NB4 (cell line): ENCODE data around the gene DLX1.
"Not testable (repeated sequence)": the region's sequence is repeated elsewhere in the genome, so short reads cannot be mapped to it uniquely, and the experiment has no call there.

Experiments used
- DNase-seq: peaks from one replicate; pipeline ENCODE4 v3.0.0; 2010; ENCODE audit warnings: low read depth
- H3K4me3 ChIP-seq: one replicate; pipeline ENCODE4 v1.5.1; 2011; ENCODE audit warnings: mild to moderate bottlenecking, low read depth, low read length, moderate library complexity
- CTCF ChIP-seq: IDR thresholded peaks from one replicate; pipeline ENCODE4 v1.5.1; 2012; ENCODE audit warnings: low read depth, low read length
- MYC ChIP-seq: IDR thresholded peaks from 2 replicates; pipeline ENCODE4 v1.6.1; 2011; ENCODE audit warnings: low read depth, low read length
- POLR2A ChIP-seq: IDR thresholded peaks from 2 replicates; pipeline ENCODE4 v1.6.1; 2011; ENCODE audit warnings: mild to moderate bottlenecking; ENCODE audit not compliant: insufficient read length; ENCODE audit errors: extremely low read depth
- TF ChIP-seq, protein P1 (sequence below): IDR thresholded peaks from 2 replicates; pipeline ENCODE4 v1.6.1; 2011; ENCODE audit warnings: low read depth, low read length

The DLX1 gene

DNA sequence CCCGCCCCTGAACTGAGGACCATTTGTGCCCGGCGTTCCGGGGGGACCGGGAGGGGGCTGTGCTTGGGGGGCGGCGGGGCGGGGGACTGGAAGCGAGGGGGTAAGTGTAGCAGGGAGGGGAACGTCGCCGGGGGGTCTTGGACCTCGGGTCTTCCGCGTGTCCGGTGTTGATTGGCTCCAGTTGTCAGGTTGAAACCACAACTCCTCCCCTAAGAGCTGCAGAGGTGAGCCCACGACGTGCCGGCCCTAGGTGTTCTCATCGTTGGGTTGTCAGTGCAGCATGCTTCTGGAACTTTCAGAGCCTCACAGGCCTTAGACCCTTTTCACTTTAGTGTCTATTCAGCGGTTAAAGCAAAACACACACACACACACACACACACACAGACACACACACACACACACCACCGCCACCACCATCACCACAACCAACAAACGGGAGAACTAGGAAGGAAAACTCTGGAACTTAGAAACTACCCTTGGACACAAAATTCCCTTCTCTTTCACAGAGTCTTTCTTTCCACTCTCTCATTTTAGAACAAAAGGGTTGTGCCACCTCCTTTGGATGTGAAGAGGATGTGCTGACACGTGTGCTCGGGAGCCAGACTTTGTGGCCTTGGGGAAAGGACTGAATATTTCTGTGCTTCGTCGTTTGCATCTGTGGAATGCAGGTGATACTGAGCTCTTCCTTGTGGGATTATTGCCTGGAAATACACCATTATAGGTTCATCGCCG is 24.1 kb downstream of the DLX1 start:
- H3K4me3 ChIP-seq: no peak overlapping the region
- TF ChIP-seq, protein P1, sequence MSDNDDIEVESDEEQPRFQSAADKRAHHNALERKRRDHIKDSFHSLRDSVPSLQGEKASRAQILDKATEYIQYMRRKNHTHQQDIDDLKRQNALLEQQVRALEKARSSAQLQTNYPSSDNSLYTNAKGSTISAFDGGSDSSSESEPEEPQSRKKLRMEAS: no peak
- no peak for TF ChIP-seq POLR2A
- TF ChIP-seq MYC: no peak
- TF ChIP-seq CTCF: no peak
- no peak for DNase-seq

DNA sequence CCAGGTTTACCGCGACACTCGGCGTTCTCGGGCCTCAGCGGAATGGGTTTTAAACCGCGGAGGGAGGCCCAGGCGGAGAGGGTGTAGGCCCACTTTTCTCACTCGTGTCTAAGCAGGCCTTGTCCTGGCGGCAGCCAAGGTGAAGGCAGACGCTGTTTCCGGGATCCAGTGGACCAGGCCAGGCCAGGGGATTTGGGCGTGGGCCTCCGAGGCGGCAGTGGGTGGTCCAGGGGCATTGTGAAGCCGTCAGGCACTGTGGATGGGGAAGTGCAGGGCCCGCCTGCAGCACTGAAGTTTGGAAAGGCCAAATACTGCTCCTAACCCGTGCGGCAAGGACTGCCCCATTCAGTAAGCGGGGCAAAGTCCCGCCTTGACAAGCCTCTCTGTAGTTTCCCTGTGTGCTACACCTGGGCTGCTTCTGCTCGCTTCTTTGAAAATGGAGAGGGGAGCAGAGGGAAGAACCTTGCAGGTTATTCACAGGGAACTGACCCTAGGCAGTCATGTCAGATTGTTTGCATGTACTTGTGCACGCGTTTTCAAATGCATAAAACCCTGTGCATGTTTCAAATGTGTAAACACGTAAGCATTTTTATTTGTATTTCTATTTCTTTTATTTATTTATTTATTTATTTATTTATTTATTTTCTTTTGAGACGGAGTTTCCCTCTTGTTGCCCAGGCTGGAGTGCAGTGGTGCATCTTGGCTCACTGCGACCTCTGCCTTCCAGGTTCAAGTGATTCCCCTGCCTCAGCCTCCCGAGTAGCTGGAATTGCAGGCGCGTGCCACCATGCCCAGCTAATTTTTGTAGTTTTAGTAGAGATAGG is 24.9 kb downstream of the DLX1 start:
- no peak overlapping the region for H3K4me3 ChIP-seq
- no peak for DNase-seq
- no peak for TF ChIP-seq CTCF
- TF ChIP-seq MYC: no peak
- TF ChIP-seq POLR2A: no peak
- TF ChIP-seq, protein P1: no peak

GRCh38 chr2:172113617-172114016 is 28.3 kb downstream of the DLX1 start:
- peak; percentile 73 for DNase-seq
- H3K4me3 ChIP-seq: no peak overlapping the region
- TF ChIP-seq POLR2A (no peak), MYC (no peak), CTCF (peak; percentile 46)

GRCh38 chr2:172114176-172114575 is 28.9 kb downstream of the DLX1 start:
- DNase-seq, H3K4me3 ChIP-seq: not testable (repeated sequence)

DNA sequence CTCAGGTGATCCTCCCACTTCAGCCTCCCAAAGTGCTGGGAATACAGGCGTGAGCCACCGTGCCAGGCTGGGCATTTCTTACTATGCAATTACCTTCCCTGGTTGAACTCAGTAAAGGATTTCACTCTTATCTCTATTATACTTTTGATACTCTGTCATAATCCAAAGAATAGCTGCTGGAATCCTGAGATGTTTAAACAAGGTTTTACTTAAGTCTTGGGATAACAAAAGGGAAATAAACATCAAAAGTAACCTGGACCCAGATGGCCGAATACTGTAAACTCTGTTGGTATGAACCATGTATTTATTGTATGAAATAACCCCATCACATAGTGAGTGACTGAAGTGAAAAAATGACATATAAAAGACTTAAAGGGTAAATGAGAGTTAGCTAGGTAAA is 29.3 kb downstream of the DLX1 start:
- no peak for DNase-seq
- TF ChIP-seq MYC (no peak), CTCF (no peak), POLR2A (no peak)
- TF ChIP-seq, protein P1: no peak
- no peak overlapping the region for H3K4me3 ChIP-seq

- TF ChIP-seq CTCF: no peak
- TF ChIP-seq, protein P1: no peak
- no peak for TF ChIP-seq MYC
- no peak overlapping the region for H3K4me3 ChIP-seq
- DNase-seq: no peak
Observed at GRCh38 chr2:172116107-172116506, 30.8 kb downstream of the DLX1 start.
